Airway epithelial cell (primary cell): ENCODE measurements around the gene KCTD10. TPM values are rescaled to one million over a fixed set of nuclear protein-coding genes. Genes with fewer than 3 reads are reported as not detected.

ENCODE experiments used
- total RNA-seq: library from RNA; depleted of rRNA; stranded (reverse); fragments of >200 nt; gene quantifications from 2 replicates; pipeline ENCODE4 v1.2.3, GENCODE V29; 2015

Gene KCTD10, protein sequence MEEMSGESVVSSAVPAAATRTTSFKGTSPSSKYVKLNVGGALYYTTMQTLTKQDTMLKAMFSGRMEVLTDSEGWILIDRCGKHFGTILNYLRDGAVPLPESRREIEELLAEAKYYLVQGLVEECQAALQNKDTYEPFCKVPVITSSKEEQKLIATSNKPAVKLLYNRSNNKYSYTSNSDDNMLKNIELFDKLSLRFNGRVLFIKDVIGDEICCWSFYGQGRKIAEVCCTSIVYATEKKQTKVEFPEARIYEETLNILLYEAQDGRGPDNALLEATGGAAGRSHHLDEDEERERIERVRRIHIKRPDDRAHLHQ
- total RNA-seq, result 33.0 and 36.8 TPM in 2 replicates

DNA sequence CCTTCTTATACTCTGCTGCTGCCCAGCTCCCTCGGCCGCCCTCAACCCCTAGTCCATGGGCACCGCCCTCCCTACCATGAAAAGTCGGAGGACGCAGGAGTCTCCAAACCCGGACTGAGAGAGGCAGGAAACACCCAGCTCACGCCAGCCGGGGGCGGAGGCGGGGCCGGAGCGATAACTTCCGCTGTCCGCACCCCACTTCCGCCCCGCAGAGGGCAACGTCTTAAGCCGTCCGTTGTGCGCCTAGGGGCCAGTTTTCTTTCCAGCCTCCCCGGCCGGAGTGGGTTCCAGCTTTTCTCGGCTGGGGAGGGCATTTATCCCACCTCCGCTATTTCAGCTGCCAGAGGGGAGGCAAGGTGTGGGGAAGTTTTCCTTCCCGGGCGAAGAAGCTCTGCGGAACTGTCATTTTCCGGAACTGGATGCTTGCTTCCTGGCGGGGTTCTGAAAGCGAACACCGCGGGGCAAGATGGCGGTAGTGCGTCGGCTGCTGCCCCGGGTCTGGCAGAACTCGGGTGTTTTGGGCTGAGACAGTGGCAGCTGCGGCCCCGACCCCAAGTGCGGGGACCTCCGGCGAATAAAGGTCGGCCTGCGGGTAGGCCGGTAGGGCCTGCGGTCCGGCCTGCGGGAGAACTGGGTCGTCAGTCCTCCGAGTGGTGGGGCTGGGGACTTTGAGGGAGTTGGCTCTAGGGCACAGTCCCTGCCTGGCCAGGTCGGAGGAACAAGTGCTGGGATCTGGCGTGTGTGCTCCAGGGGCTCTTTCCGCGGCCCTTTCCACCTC is at the start of gene KCTD10, which contains the start of gene UBE3B:
Gene KCTD10, minus strand, starts transcription at position 116 of the 778 bp plus-strand sequence. Its CDS starts 38 bp downstream, at position 78.
Gene UBE3B, plus strand, starts transcription at position 450 of the 778 bp plus-strand sequence. CDS start 5,918 bp downstream, outside the sequence.

Other genes starting within 250 kb of the KCTD10 start
- gene FOXN4, start 168.0 kb downstream of the KCTD10 start, total RNA-seq, result not detected in 2 replicates
- gene MYO1H, start 129.4 kb downstream of the KCTD10 start, total RNA-seq, result 0.14 and 1.3 TPM in 2 replicates
- 26.0 and 28.2 TPM in 2 replicates for gene UBE3B, start 334 bp upstream of the KCTD10 start, total RNA-seq
- gene MMAB, start 96.2 kb upstream of the KCTD10 start, total RNA-seq, result 50.2 and 72.5 TPM in 2 replicates
- gene MVK, start 96.5 kb upstream of the KCTD10 start, total RNA-seq, result 72.3 and 85.9 TPM in 2 replicates
- gene FAM222A, start 236.5 kb upstream of the KCTD10 start, total RNA-seq, result 0.46 and 0.63 TPM in 2 replicates